Kidney (tissue), 14 donors: ENCODE measurements around the gene OPRD1. TPM values are rescaled to one million over a fixed set of nuclear protein-coding genes. Genes with fewer than 3 reads are reported as not detected.

Experiments
- DNase-seq, 5 donors: peaks; one replicate each; pipeline ENCODE4 v3.0.0-alpha.2; 2013 to 2020
- FAIRE-seq: peaks from 2 replicates; lab custom pipeline; 2012; peaks lifted over from hg19 to GRCh38; lab: Jason Lieb, UNC
- H3K27ac ChIP-seq, 2 donors: one replicate each; pipeline ENCODE4 v1.7.0; 2013; ENCODE audit warnings: low read depth in 2 of 2, low read length in 2 of 2, inconsistent platforms in 1 of 2
- H3K27me3 ChIP-seq: one replicate; pipeline ENCODE4 v1.7.1; 2013; ENCODE audit warnings: low read length, inconsistent platforms; ENCODE audit not compliant: control insufficient read depth, insufficient read depth
- H3K36me3 ChIP-seq, 3 donors: one replicate each; pipeline versions ENCODE4 v1.7.0 to v1.7.1; 2013; ENCODE audit warnings: low read length in 3 of 3, control low read depth in 1 of 3, inconsistent platforms in 1 of 3; ENCODE audit not compliant: insufficient read depth in 3 of 3, control insufficient read depth in 2 of 3
- H3K4me1 ChIP-seq, 3 donors: one replicate each; pipeline versions ENCODE4 v1.7.0 to v1.7.1; 2013; ENCODE audit warnings: low read length in 3 of 3, inconsistent platforms in 1 of 3, low read depth in 1 of 3; ENCODE audit not compliant: control insufficient read depth in 2 of 3, insufficient read depth in 2 of 3
- H3K4me3 ChIP-seq, 3 donors: one replicate each; pipeline versions ENCODE4 v1.7.0 to v1.8.1; 2013; ENCODE audit warnings: low read length in 3 of 3, control low read depth in 1 of 3, inconsistent platforms in 1 of 3
- H3K9ac ChIP-seq, 3 donors: one replicate each; pipeline versions ENCODE4 v1.7.0 to v1.7.1; 2013; ENCODE audit warnings: low read length in 3 of 3, control low read depth in 1 of 3, inconsistent platforms in 1 of 3
- H3K9me3 ChIP-seq, 3 donors: one replicate each; pipeline versions ENCODE4 v1.7.0 to v1.7.1; 2013; ENCODE audit warnings: low read length in 3 of 3, control low read depth in 1 of 3, inconsistent platforms in 1 of 3; ENCODE audit not compliant: control insufficient read depth in 2 of 3, insufficient read depth in 1 of 3
- CTCF ChIP-seq: IDR thresholded peaks from 3 replicates; pipeline ENCODE4 v1.5.1; 2012; ENCODE audit warnings: mild to moderate bottlenecking, moderate library complexity, borderline replicate concordance; ENCODE audit not compliant: insufficient read depth; ENCODE audit errors: extremely low read depth
- intact Hi-C: fragments of 100-400 bp; cut with DNase I; formaldehyde crosslinking; loops from one replicate; pipeline ENCODE4 v1.11.1; 2022
- polyA plus RNA-seq: library from polyadenylated mRNA; stranded (reverse); fragments of 350-450 nt; fragmentation: Illumina TruSeq; extraction: RNeasy Lipid Tissue Mini Kit (QIAGEN cat#74804); gene quantifications from one replicate; pipeline ENCODE4 v1.2.3, GENCODE V29; 2014; ENCODE audit warnings: low read depth, low replicate concordance; ENCODE audit not compliant: insufficient read depth
- total RNA-seq: library from RNA; stranded (reverse); fragmentation: NEBNext Ultra II Directional; extraction: Animal tissue kit (Norgen Biotek cat#: 25700); gene quantifications from one replicate; pipeline ENCODE4 v1.2.1, GENCODE V29; 2021
- donor health status: control.
- donor health status: control.
- donor health status: control.
- donor health status: control.
- donor health status: control.
- donor health status: DM: yes; HTN: yes; CAD: no.
- donor health status: Normal renal cell carcinoma (clear cell type).

Gene OPRD1
- total and polyA plus RNA-seq, 2 donors from 2014 or later = not detected

- Histone ChIP-seq H3K4me1 (no peaks in the 10 kb centered on the region), H3K27ac (no peak overlapping the region), H3K36me3 (no peaks in the 10 kb centered on the region), H3K27me3 (no peaks in the 10 kb centered on the region), H3K9ac (no peak overlapping the region), H3K9me3 (no peaks in the 10 kb centered on the region), H3K4me3 (no peak overlapping the region)
- TF ChIP-seq CTCF = no peak
- intact Hi-C loops = loop anchor here (10.0 kb wide), 1 partner anchor 91 kb away; no protein-coding TSS in a partner anchor
- DNase-seq (no peak), FAIRE-seq (no peak)
Measured at GRCh38 chr1:28783363-28783762, 28.6 kb upstream of the OPRD1 start.

- Histone ChIP-seq H3K9me3 (no peaks in the 10 kb centered on the region), H3K4me3 (no peak overlapping the region), H3K36me3 (no peaks in the 10 kb centered on the region), H3K9ac (no peak overlapping the region), H3K4me1 (no peaks in the 10 kb centered on the region), H3K27ac (no peak overlapping the region), H3K27me3 (no peaks in the 10 kb centered on the region)
- TF ChIP-seq CTCF = no peak
- no peak for FAIRE-seq
- DNase-seq = no peak
- intact Hi-C loops = loop anchor here (10.0 kb wide), 1 partner anchor 85 kb away; no protein-coding TSS in a partner anchor
Measured at GRCh38 chr1:28789412-28789811, 22.6 kb upstream of the OPRD1 start.

GRCh38 chr1:28789816-28790215 lies 22.2 kb upstream of the OPRD1 start:
- H3K9ac ChIP-seq = no peak overlapping the region
- DNase-seq (no peak), FAIRE-seq (no peak)
- H3K4me3 ChIP-seq = no peak overlapping the region
- no peaks in the 10 kb centered on the region for H3K36me3 ChIP-seq
- H3K27me3 ChIP-seq = no peaks in the 10 kb centered on the region
- no peak for TF ChIP-seq CTCF
- no peaks in the 10 kb centered on the region for H3K9me3 ChIP-seq
- intact Hi-C loops = loop anchor here (10.0 kb wide), 1 partner anchor 85 kb away; no protein-coding TSS in a partner anchor
- H3K4me1 ChIP-seq = no peaks in the 10 kb centered on the region
- no peak overlapping the region for H3K27ac ChIP-seq
